ENCODE data around the gene SLC23A2. TPM values are rescaled to one million over a fixed set of nuclear protein-coding genes. Genes with fewer than 3 reads are reported as not detected.

Gene SLC23A2
- total RNA-seq, 2 experiments from 2014 or later = 16.7 to 17.6 TPM

DNA sequence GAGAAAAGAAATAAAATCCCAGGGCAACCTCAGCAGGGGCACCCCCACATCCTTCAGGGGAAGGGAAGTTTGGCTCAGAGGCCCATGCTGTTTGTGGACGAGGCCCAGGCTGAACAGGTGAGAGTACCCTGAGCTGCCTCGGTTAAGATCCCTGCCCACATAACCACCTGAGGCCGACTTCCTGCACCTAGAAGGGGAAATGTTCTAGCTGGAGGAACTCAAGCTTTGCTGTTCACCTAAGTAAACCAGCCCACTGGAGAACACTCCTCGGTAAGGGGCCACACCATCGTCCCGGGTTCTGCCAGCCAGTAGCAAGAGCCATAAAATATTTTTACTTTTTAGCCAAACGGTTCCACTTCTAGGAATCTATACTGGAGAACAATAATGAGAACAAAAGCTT, 88.2 kb downstream of the SLC23A2 start:
- POLR2A ChIA-PET = no interaction called here
- Mint-ChIP-seq H3K27me3 (no peaks in the 10 kb centered on the region), H3K4me3 (no peak overlapping the region), H3K4me1 (peaks cover 13% of the 10 kb centered on the region), H3K27ac (no peak overlapping the region), H3K9me3 (ENCODE audit: low read depth) (no peaks in the 10 kb centered on the region), H3K36me3 (ENCODE audit: low read depth) (peaks cover 18% of the 10 kb centered on the region)
- DNase-seq = no peak
- CTCF ChIA-PET = interaction anchor here (0.5 to 0.8 kb wide), 2 partner anchors 11 to 65 kb away, joined by 3 read pairs; no protein-coding TSS in a partner anchor
- no peak for ATAC-seq
- intact Hi-C loops (cut with DNase I, micrococcal nuclease) = no loop called here

DNA sequence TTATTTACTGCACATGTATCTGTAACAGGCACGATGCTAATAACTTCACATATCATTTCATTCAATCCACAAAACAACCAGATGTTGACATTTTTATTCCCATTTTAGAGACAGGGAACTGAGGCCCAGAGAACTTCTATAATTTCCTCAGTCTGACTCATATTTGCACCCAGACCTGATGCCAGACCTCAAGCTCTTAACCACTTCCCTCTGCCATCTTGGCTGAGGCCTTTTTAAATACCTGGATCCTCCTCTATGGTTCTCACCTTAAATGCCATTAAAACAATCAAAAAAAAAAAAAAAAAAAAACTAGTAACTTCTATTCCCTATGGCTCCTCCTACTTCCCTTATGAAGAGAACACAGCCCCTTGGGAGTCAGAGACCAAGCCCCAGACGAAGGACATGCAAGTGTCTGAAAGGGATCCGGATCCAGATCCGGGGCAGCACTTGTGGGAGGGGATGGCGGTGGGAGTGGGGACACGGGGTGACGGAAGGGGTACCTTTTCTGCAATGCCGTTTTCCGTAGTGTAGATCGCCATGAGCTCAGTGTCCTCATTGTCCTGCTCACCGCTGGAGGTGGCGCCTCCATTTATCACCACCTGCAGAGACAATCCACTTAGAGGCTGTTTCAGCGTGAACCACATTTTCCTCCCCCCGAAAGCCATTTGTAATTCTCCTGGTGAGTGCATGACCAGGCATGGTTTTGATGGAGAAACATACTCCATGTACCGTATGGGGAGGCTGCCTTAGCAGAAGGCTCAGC, 88.7 kb downstream of the SLC23A2 start:
- DNase-seq = peak; percentile 8
- H3K4me3 Mint-ChIP-seq = no peak overlapping the region
- no peaks in the 10 kb centered on the region for H3K9me3 Mint-ChIP-seq (ENCODE audit: low read depth)
- no peaks in the 10 kb centered on the region for H3K27me3 Mint-ChIP-seq
- ATAC-seq = no peak
- H3K36me3 Mint-ChIP-seq (ENCODE audit: low read depth) = peaks cover 23% of the 10 kb centered on the region
- peaks cover 13% of the 10 kb centered on the region for H3K4me1 Mint-ChIP-seq
- no peak overlapping the region for H3K27ac Mint-ChIP-seq
- ChIA-PET POLR2A (no interaction called here), CTCF (interaction anchor here (0.8 to 1.3 kb wide), 2 partner anchors 11 to 189 kb away, joined by 3 to 4 read pairs; no protein-coding TSS in a partner anchor)
- intact Hi-C loops (cut with DNase I, micrococcal nuclease) = no loop called here

DNA sequence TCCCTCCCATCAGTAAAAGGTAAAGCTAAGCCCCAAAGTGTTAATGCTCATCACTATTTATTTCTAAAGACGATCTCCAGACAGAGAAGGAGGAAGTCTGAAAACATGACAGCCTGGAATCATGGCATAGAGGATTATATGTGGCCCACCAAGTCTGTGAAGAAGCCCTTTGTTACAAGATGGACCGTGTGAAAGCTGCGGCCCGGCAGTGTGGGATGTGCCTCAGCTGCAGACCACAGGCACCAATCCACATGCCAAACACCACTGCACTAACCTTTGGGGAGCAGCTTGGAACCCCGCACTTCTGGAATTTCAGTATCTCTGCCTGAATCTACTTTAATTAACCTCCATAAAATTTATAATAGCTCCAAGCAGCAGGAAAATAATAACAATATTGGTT, 90.4 kb downstream of the SLC23A2 start:
- H3K4me1 Mint-ChIP-seq = peaks cover 10% of the 10 kb centered on the region
- peaks cover 20% of the 10 kb centered on the region for H3K36me3 Mint-ChIP-seq (ENCODE audit: low read depth)
- DNase-seq (no peak), ATAC-seq (no peak)
- H3K4me3 Mint-ChIP-seq = no peak overlapping the region
- no peak overlapping the region for H3K27ac Mint-ChIP-seq
- CTCF ChIA-PET = interaction anchor here (0.6 to 1.8 kb wide), 4 partner anchors 9 to 191 kb away, joined by 3 to 7 read pairs (median 4); no protein-coding TSS in a partner anchor
- no peaks in the 10 kb centered on the region for H3K27me3 Mint-ChIP-seq
- H3K9me3 Mint-ChIP-seq (ENCODE audit: low read depth) = no peaks in the 10 kb centered on the region
- intact Hi-C loops (cut with DNase I, micrococcal nuclease) = no loop called here
- POLR2A ChIA-PET = no interaction called here

DNA sequence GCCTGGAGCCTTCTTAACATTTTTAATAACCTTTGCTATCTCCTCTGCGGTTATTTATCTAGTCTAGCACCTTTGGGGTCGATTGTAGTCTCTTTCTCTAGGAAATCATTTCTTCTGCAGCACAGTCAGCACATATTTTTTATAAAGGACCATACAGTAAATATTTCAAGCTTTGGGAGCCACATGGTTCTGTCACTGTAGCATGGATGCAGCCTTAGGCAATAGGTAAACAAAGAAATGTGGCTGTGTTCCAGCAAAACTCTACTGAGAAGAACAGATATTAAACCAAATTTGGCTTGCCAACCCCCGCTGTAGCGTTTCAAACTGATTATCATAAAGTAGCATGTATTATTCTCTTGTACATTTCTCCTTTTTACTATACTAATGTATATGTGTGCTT, 95.7 kb downstream of the SLC23A2 start:
- ChIA-PET POLR2A (no interaction called here), CTCF (no interaction called here)
- ATAC-seq (no peak), DNase-seq (no peak)
- no peak overlapping the region for H3K4me3 Mint-ChIP-seq
- no peaks in the 10 kb centered on the region for H3K4me1 Mint-ChIP-seq
- H3K27me3 Mint-ChIP-seq = no peaks in the 10 kb centered on the region
- no peak overlapping the region for H3K27ac Mint-ChIP-seq
- H3K9me3 Mint-ChIP-seq (ENCODE audit: low read depth) = no peaks in the 10 kb centered on the region
- intact Hi-C loops (cut with DNase I, micrococcal nuclease) = no loop called here
- peaks cover 26% of the 10 kb centered on the region for H3K36me3 Mint-ChIP-seq (ENCODE audit: low read depth)

DNA sequence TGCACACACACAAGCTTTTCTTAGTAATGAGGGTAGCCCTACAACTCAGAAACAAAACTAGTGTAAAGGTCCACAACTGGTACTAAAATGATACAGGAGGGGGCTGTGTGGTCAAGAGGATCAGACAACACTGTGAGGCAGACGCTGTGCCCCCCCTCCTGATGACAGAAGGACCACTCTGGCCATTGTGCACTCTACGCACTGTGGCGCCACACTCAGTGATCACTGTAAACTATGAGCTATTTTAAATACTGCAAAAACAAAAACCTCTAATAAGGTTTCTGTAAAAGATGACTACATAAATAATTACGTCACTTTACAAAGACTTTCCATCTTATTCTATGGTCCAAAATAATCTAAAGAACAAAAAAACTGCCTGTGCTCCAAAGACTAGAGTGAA, 96.1 kb downstream of the SLC23A2 start:
- CTCF ChIA-PET = no interaction called here
- Mint-ChIP-seq H3K9me3 (ENCODE audit: low read depth) (no peaks in the 10 kb centered on the region), H3K27me3 (no peaks in the 10 kb centered on the region), H3K4me3 (no peak overlapping the region), H3K4me1 (no peaks in the 10 kb centered on the region), H3K36me3 (ENCODE audit: low read depth) (peaks cover 26% of the 10 kb centered on the region), H3K27ac (no peak overlapping the region)
- intact Hi-C loops (cut with DNase I, micrococcal nuclease) = no loop called here
- POLR2A ChIA-PET = no interaction called here
- ATAC-seq (no peak), DNase-seq (no peak)

DNA sequence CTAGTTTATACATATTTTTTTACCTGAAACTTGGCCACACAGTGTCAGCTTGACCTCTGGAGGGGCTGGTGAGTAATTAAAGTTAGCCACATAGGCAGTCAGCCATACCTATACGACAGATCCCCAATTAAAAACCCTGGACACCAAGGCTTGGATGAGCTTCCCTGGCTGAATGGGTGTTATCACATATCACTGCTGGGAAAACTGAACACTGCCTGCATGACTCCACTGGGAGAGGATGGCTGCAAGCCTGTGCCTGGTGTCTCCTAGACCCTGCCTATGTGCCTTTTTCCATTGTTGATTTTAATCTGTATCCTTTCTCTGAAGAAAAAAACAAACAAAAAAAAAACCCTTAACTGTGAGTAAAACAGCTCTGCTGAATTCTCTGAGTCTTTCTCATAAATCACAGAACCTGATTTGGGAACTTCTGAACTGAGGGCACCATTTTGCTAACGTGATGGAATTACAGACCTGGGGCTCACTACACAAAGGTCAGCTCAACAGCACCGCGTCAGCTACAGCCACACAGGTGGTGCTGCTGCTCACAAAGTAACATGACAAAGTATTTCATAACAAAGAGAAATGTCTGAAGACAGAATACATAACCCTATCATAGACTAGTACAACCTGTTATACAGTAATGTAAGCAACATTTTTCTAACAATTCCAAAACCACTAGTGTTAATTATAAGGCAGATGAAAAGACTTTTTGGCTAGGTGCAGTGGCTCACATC, 97.0 kb downstream of the SLC23A2 start:
- ATAC-seq (no peak), DNase-seq (no peak)
- no peak overlapping the region for H3K4me3 Mint-ChIP-seq
- intact Hi-C loops (cut with DNase I, micrococcal nuclease) = no loop called here
- CTCF ChIA-PET = interaction anchor here (0.6 to 0.7 kb wide), 2 partner anchors 63 to 196 kb away, joined by 3 read pairs; no protein-coding TSS in a partner anchor
- no peaks in the 10 kb centered on the region for H3K27me3 Mint-ChIP-seq
- peaks cover 21% of the 10 kb centered on the region for H3K36me3 Mint-ChIP-seq (ENCODE audit: low read depth)
- H3K27ac Mint-ChIP-seq = no peak overlapping the region
- no peaks in the 10 kb centered on the region for H3K4me1 Mint-ChIP-seq
- POLR2A ChIA-PET = no interaction called here
- H3K9me3 Mint-ChIP-seq (ENCODE audit: low read depth) = no peaks in the 10 kb centered on the region

DNA sequence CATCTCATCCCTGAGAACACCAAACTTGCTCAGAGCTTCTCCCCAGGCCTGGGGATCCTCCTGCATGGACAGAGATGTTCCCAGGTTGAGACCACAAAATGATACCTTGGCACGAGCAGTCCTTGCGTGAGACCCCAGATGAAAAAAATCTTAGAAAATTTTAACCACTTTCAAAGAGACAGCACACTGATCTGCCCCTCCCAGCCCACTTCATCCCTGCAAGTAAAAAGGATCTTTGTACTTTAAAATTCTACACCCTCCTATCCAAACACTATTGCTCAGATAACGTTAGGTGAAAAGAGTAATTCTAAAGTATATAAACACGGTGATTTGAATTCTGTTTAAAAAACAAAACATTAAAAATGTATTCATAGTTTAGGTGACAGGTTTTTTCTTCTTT, 98.5 kb downstream of the SLC23A2 start:
- POLR2A ChIA-PET = no interaction called here
- H3K4me3 Mint-ChIP-seq = no peak overlapping the region
- ATAC-seq = no peak
- H3K27me3 Mint-ChIP-seq = no peaks in the 10 kb centered on the region
- no peak overlapping the region for H3K27ac Mint-ChIP-seq
- CTCF ChIA-PET = no interaction called here
- intact Hi-C loops (cut with DNase I, micrococcal nuclease) = no loop called here
- H3K4me1 Mint-ChIP-seq = no peaks in the 10 kb centered on the region
- no peaks in the 10 kb centered on the region for H3K9me3 Mint-ChIP-seq (ENCODE audit: low read depth)
- DNase-seq = no peak
- peaks cover 16% of the 10 kb centered on the region for H3K36me3 Mint-ChIP-seq (ENCODE audit: low read depth)

DNA sequence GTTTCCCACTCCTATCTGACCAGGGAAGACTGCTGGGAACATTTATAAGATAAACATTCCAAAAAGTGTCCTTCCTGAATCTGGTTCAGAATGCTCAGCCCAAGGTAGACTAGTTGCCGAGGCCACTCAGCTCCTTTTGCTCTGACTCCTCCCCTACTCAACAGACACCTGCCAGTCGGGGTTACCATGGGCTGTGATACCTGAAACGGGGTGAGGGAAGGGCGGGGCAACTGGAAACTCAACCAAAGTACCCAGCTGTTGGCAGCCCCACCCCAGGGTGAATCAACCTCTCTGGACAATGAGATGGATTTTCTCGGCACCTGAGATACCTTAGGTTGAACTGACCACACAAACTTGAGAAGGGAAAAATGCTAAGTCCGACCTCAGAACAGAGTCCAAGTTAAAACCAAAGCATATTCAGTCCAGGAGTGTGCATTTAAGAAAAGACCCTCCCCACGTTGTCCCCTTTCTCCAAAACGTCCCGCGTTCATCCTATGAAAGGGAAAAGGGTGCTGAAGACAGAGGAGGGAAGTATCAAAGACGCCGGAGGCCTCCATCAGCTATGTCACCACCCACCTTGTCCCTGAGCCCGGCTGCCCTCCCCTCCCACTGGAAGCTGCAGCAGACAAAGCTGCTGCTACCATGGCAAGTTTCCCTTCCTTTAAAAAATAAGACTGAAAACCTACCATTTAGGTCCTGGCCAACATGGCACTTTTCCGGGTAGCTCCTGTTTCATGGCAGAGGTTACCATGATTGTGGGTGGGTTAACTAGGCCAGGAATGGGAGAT, 100.1 kb downstream of the SLC23A2 start:
- DNase-seq = no peak
- no peaks in the 10 kb centered on the region for H3K27me3 Mint-ChIP-seq
- H3K27ac Mint-ChIP-seq = no peak overlapping the region
- no peak overlapping the region for H3K4me3 Mint-ChIP-seq
- H3K36me3 Mint-ChIP-seq (ENCODE audit: low read depth) = peaks cover 15% of the 10 kb centered on the region
- ChIA-PET CTCF (interaction anchor here (0.7 to 1.1 kb wide), 3 partner anchors 12 to 1213 kb away, joined by 3 read pairs; no protein-coding TSS in a partner anchor), POLR2A (no interaction called here)
- intact Hi-C loops (cut with DNase I, micrococcal nuclease) = no loop called here
- H3K9me3 Mint-ChIP-seq (ENCODE audit: low read depth) = no peaks in the 10 kb centered on the region
- H3K4me1 Mint-ChIP-seq = no peaks in the 10 kb centered on the region
- ATAC-seq = no peak

DNA sequence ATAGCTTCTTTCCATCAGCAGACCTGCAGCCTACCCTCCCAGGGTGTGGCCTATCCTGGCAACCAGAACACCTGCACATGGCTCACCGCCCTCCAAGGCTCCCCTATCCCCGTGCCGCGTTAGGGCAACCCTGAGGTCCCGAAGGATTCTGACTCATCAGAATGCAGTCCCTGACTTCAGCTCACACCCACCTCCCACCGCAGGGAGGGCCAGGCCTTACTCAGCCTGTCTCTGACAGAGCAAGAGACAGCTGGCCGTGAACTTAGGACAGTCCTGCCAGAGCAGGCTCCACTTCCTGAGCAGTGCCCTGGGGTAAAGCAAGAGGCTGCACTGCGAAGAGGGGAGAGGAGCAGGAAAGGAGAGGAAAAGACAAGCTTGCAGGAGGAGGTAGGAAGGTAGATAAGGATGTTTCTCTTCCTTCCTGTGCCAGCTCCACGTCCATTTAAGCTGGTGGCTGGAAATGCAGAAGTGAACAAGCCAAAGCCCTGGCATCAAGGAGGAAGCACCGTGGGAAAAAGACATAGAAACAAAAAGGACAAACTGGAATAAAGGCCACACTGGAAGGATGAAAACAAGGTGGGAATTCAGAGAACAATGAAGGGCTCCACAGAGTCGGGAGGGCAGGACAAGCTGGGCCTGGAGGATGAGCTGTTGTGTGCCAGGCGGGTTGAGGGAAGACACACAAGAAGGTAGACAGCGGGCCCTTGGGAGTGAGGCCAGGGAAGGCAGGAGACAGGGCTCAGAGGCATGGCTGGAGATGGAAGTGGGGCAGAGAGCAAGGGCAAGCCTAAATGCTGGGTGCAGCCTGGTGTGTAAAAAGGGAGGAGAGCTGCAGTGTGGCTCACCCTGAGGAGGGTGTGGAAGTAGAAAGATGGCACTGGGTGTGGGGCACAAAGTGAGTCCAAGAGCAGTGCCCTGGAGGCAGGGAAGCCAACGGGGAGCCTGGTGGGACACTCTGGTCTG, 102.7 kb downstream of the SLC23A2 start:
- no peaks in the 10 kb centered on the region for H3K9me3 Mint-ChIP-seq (ENCODE audit: low read depth)
- H3K36me3 Mint-ChIP-seq (ENCODE audit: low read depth) = peaks cover 12% of the 10 kb centered on the region
- H3K27ac Mint-ChIP-seq = no peak overlapping the region
- ChIA-PET CTCF (interaction anchor here (0.5 to 1.9 kb wide), 3 partner anchors 7 to 1468 kb away, joined by 4 to 7 read pairs (median 4); no protein-coding TSS in a partner anchor), POLR2A (no interaction called here)
- ATAC-seq (no peak), DNase-seq (no peak)
- intact Hi-C loops (cut with DNase I, micrococcal nuclease) = no loop called here
- H3K4me3 Mint-ChIP-seq = no peak overlapping the region
- no peaks in the 10 kb centered on the region for H3K27me3 Mint-ChIP-seq
- H3K4me1 Mint-ChIP-seq = no peaks in the 10 kb centered on the region

DNA sequence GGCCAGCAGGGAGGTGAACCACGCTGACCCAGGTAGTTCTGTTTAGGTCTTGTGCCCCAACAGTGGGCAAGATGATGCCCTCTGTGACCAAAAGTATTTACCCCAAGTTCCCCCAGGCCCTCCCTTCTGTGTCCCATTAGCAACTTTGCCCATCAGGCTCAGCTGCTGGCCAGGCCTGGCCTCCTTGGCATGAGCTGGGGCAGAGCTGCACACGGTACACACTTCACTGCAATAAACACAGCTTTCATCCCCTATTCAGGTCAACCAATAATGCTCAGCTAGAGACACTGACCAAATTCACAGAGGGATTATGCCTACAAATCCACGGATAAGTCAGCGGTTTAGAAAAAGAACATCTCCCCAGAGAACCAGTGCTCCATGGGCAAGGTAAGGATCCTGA, 103.7 kb downstream of the SLC23A2 start:
- ChIA-PET CTCF (interaction anchor here (0.5 to 1.9 kb wide), 3 partner anchors 10 to 1467 kb away, joined by 4 to 7 read pairs (median 4); no protein-coding TSS in a partner anchor), POLR2A (no interaction called here)
- Mint-ChIP-seq H3K4me1 (no peaks in the 10 kb centered on the region), H3K27ac (no peak overlapping the region), H3K4me3 (no peak overlapping the region), H3K27me3 (no peaks in the 10 kb centered on the region), H3K9me3 (ENCODE audit: low read depth) (no peaks in the 10 kb centered on the region), H3K36me3 (ENCODE audit: low read depth) (peaks cover 12% of the 10 kb centered on the region)
- intact Hi-C loops (cut with DNase I, micrococcal nuclease) = no loop called here
- DNase-seq = no peak
- ATAC-seq = no peak

Data from activated CD4-positive, alpha-beta T cell treated with anti-CD3 and anti-CD28 coated beads for 36 hours (primary cell).